ENCODE results near the gene CASP5. TPM values are rescaled to one million over a fixed set of nuclear protein-coding genes. Genes with fewer than 3 reads are reported as not detected.

Gene CASP5
- total and polyA plus RNA-seq, 7 experiments from 2014 or later = 0.45 to 2.9 TPM; not detected in 5

GRCh38 chr11:105024394-105024793 lies 1.4 kb upstream of the CASP5 start:
- POLR2A ChIA-PET = no interaction called here

GRCh38 chr11:105022527-105022926 lies 441 bp downstream of the CASP5 start:
- Histone ChIP-seq H3K27ac (ENCODE audit: low read depth, low read length) (no peak overlapping the region), H3K4me3 (ENCODE audit: low read length) (no peak overlapping the region), H3K9me3 (ENCODE audit: control insufficient read depth in 2 of 3, low read length in 3 of 3) (no peaks in the 10 kb centered on the region), H3K36me3 (ENCODE audit: control insufficient read depth in 2 of 3, insufficient read depth in 3 of 3, low read length in 3 of 3) (peaks cover 0 to 17% (median 16%) of the 10 kb centered on the region in 3 experiments), H3K4me1 (ENCODE audit: control insufficient read depth in 2 of 2, insufficient read depth in 2 of 2, low read length in 2 of 2) (no peaks in the 10 kb centered on the region), H3K27me3 (ENCODE audit: control insufficient read depth in 2 of 2, insufficient read depth in 2 of 2, low read length in 2 of 2) (no peaks in the 10 kb centered on the region)
- ATAC-seq (no peak), DNase-seq (no peak)
- intact Hi-C loops (cut with micrococcal nuclease) = no loop called here
- H3K4me3 Mint-ChIP-seq = no peak overlapping the region
- ChIA-PET CTCF (no interaction called here), POLR2A (interaction anchor here (0.7 kb wide), 1 partner anchor 247 kb away, joined by 3 read pairs; no protein-coding TSS in a partner anchor)
- peak overlapping the region in 4 of 9 donors; percentile 5 to 19 (median 15) for H3K27ac Mint-ChIP-seq
- H3K9me3 Mint-ChIP-seq = peaks cover 0 to 3% (median 0%) of the 10 kb centered on the region in 11 donors
- peaks cover 3 to 29% (median 11%) of the 10 kb centered on the region in 7 donors for H3K4me1 Mint-ChIP-seq
- no peaks in the 10 kb centered on the region for H3K27me3 Mint-ChIP-seq
- peaks cover 9 to 35% (median 21%) of the 10 kb centered on the region in 5 donors for H3K36me3 Mint-ChIP-seq

More at GRCh38 chr11:105024394-105024793, 1.4 kb upstream of the CASP5 start:
- CTCF ChIA-PET = no interaction called here
- intact Hi-C loops (cut with micrococcal nuclease) = no loop called here
- Mint-ChIP-seq H3K4me3 (no peak overlapping the region), H3K36me3 (peaks cover 17 to 51% (median 37%) of the 10 kb centered on the region in 5 donors), H3K27ac (peak overlapping the region in 4 of 9 donors; percentile 13 to 49 (median 22)), H3K4me1 (peaks cover 15 to 45% (median 26%) of the 10 kb centered on the region in 7 donors), H3K9me3 (peaks cover 0 to 3% (median 0%) of the 10 kb centered on the region in 11 donors), H3K27me3 (no peaks in the 10 kb centered on the region)
- Histone ChIP-seq H3K27ac (ENCODE audit: low read depth, low read length) (no peak overlapping the region), H3K9me3 (ENCODE audit: control insufficient read depth in 2 of 3, low read length in 3 of 3) (no peaks in the 10 kb centered on the region), H3K27me3 (ENCODE audit: control insufficient read depth in 2 of 2, insufficient read depth in 2 of 2, low read length in 2 of 2) (no peaks in the 10 kb centered on the region), H3K36me3 (ENCODE audit: control insufficient read depth in 2 of 3, insufficient read depth in 3 of 3, low read length in 3 of 3) (peaks cover 4 to 25% (median 24%) of the 10 kb centered on the region in 3 experiments), H3K4me1 (ENCODE audit: control insufficient read depth in 2 of 2, insufficient read depth in 2 of 2, low read length in 2 of 2) (peaks cover 0 to under 1% of the 10 kb centered on the region in 2 donors), H3K4me3 (ENCODE audit: low read length) (no peak overlapping the region)
- DNase-seq (no peak), ATAC-seq (no peak)

- H3K27ac ChIP-seq (ENCODE audit: low read depth, low read length) = no peak overlapping the region
- Mint-ChIP-seq H3K36me3 (no peaks in the 10 kb centered on the region), H3K9me3 (peaks cover 0 to 2% (median 0%) of the 10 kb centered on the region in 11 donors), H3K27me3 (no peaks in the 10 kb centered on the region), H3K4me3 (no peak overlapping the region), H3K27ac (no peak overlapping the region), H3K4me1 (peaks cover 0 to 3% (median 0%) of the 10 kb centered on the region in 7 donors)
- H3K27me3 ChIP-seq (ENCODE audit: control insufficient read depth in 2 of 2, insufficient read depth in 2 of 2, low read length in 2 of 2) = no peaks in the 10 kb centered on the region
- POLR2A ChIA-PET = no interaction called here
- intact Hi-C loops (cut with micrococcal nuclease) = no loop called here
- H3K4me1 ChIP-seq (ENCODE audit: control insufficient read depth in 2 of 2, insufficient read depth in 2 of 2, low read length in 2 of 2) = no peaks in the 10 kb centered on the region
- H3K4me3 ChIP-seq (ENCODE audit: low read length) = no peak overlapping the region
- DNase-seq (no peak), ATAC-seq (no peak)
- H3K9me3 ChIP-seq (ENCODE audit: control insufficient read depth in 2 of 3, low read length in 3 of 3) = no peaks in the 10 kb centered on the region
- CTCF ChIA-PET = no interaction called here
- H3K36me3 ChIP-seq (ENCODE audit: control insufficient read depth in 2 of 3, insufficient read depth in 3 of 3, low read length in 3 of 3) = no peaks in the 10 kb centered on the region
These were observed 15.5 kb downstream of the CASP5 start for GRCh38 chr11:105007463-105007862.

GRCh38 chr11:105005451-105005845 lies 17.5 kb downstream of the CASP5 start:
- CTCF ChIA-PET = no interaction called here
- Mint-ChIP-seq H3K4me3 (no peak overlapping the region), H3K27me3 (no peaks in the 10 kb centered on the region), H3K9me3 (peaks cover 0 to 2% (median 0%) of the 10 kb centered on the region in 11 donors), H3K36me3 (no peaks in the 10 kb centered on the region), H3K27ac (no peak overlapping the region), H3K4me1 (peaks cover 4 to 7% (median 7%) of the 10 kb centered on the region in 7 donors)
- DNase-seq (no peak), ATAC-seq (no peak)
- no peak overlapping the region for H3K27ac ChIP-seq (ENCODE audit: low read depth, low read length)
- no peaks in the 10 kb centered on the region for H3K9me3 ChIP-seq (ENCODE audit: control insufficient read depth in 2 of 3, low read length in 3 of 3)
- no peak overlapping the region for H3K4me3 ChIP-seq (ENCODE audit: low read length)
- no peaks in the 10 kb centered on the region for H3K27me3 ChIP-seq (ENCODE audit: control insufficient read depth in 2 of 2, insufficient read depth in 2 of 2, low read length in 2 of 2)
- POLR2A ChIA-PET = no interaction called here
- intact Hi-C loops (cut with micrococcal nuclease) = no loop called here
- no peaks in the 10 kb centered on the region for H3K4me1 ChIP-seq (ENCODE audit: control insufficient read depth in 2 of 2, insufficient read depth in 2 of 2, low read length in 2 of 2)
- no peaks in the 10 kb centered on the region for H3K36me3 ChIP-seq (ENCODE audit: control insufficient read depth in 2 of 3, insufficient read depth in 3 of 3, low read length in 3 of 3)

- Mint-ChIP-seq H3K27me3 (no peaks in the 10 kb centered on the region), H3K4me1 (peaks cover 4 to 11% (median 7%) of the 10 kb centered on the region in 7 donors), H3K9me3 (peaks cover 0 to 2% (median 0%) of the 10 kb centered on the region in 11 donors), H3K4me3 (no peak overlapping the region), H3K36me3 (no peaks in the 10 kb centered on the region), H3K27ac (no peak overlapping the region)
- intact Hi-C loops (cut with micrococcal nuclease) = loop anchor here in 1 of 2 donors (5.0 kb wide), 1 partner anchor 57 kb away; no protein-coding TSS in a partner anchor
- ATAC-seq (no peak), DNase-seq (no peak)
- no peaks in the 10 kb centered on the region for H3K4me1 ChIP-seq (ENCODE audit: control insufficient read depth in 2 of 2, insufficient read depth in 2 of 2, low read length in 2 of 2)
- no peaks in the 10 kb centered on the region for H3K27me3 ChIP-seq (ENCODE audit: control insufficient read depth in 2 of 2, insufficient read depth in 2 of 2, low read length in 2 of 2)
- H3K27ac ChIP-seq (ENCODE audit: low read depth, low read length) = no peak overlapping the region
- ChIA-PET CTCF (no interaction called here), POLR2A (no interaction called here)
- no peaks in the 10 kb centered on the region for H3K9me3 ChIP-seq (ENCODE audit: control insufficient read depth in 2 of 3, low read length in 3 of 3)
- no peak overlapping the region for H3K4me3 ChIP-seq (ENCODE audit: low read length)
- no peaks in the 10 kb centered on the region for H3K36me3 ChIP-seq (ENCODE audit: control insufficient read depth in 2 of 3, insufficient read depth in 3 of 3, low read length in 3 of 3)
These were observed 18.9 kb downstream of the CASP5 start for GRCh38 chr11:105004021-105004420.

GRCh38 chr11:105003151-105003550 lies 19.8 kb downstream of the CASP5 start:
- DNase-seq (no peak), ATAC-seq (no peak)
- no peak overlapping the region for H3K27ac ChIP-seq (ENCODE audit: low read depth, low read length)
- Mint-ChIP-seq H3K36me3 (no peaks in the 10 kb centered on the region), H3K27ac (no peak overlapping the region), H3K27me3 (no peaks in the 10 kb centered on the region), H3K4me3 (no peak overlapping the region), H3K9me3 (peaks cover 0 to 2% (median 0%) of the 10 kb centered on the region in 11 donors), H3K4me1 (peaks cover 4 to 11% (median 7%) of the 10 kb centered on the region in 7 donors)
- no peaks in the 10 kb centered on the region for H3K9me3 ChIP-seq (ENCODE audit: control insufficient read depth in 2 of 3, low read length in 3 of 3)
- intact Hi-C loops (cut with micrococcal nuclease) = loop anchor here in 1 of 2 donors (5.0 kb wide), 1 partner anchor 56 kb away; no protein-coding TSS in a partner anchor
- ChIA-PET CTCF (interaction anchor here (0.6 kb wide), 1 partner anchor 208 kb away, joined by 3 read pairs; no protein-coding TSS in a partner anchor), POLR2A (no interaction called here)
- no peaks in the 10 kb centered on the region for H3K4me1 ChIP-seq (ENCODE audit: control insufficient read depth in 2 of 2, insufficient read depth in 2 of 2, low read length in 2 of 2)
- no peaks in the 10 kb centered on the region for H3K27me3 ChIP-seq (ENCODE audit: control insufficient read depth in 2 of 2, insufficient read depth in 2 of 2, low read length in 2 of 2)
- H3K4me3 ChIP-seq (ENCODE audit: low read length) = no peak overlapping the region
- no peaks in the 10 kb centered on the region for H3K36me3 ChIP-seq (ENCODE audit: control insufficient read depth in 2 of 3, insufficient read depth in 3 of 3, low read length in 3 of 3)

GRCh38 chr11:105000797-105001196 lies 22.2 kb downstream of the CASP5 start:
- Histone ChIP-seq H3K27ac (ENCODE audit: low read depth, low read length) (no peak overlapping the region), H3K36me3 (ENCODE audit: control insufficient read depth in 2 of 3, insufficient read depth in 3 of 3, low read length in 3 of 3) (no peaks in the 10 kb centered on the region), H3K4me1 (ENCODE audit: control insufficient read depth in 2 of 2, insufficient read depth in 2 of 2, low read length in 2 of 2) (no peaks in the 10 kb centered on the region), H3K4me3 (ENCODE audit: low read length) (no peak overlapping the region), H3K9me3 (ENCODE audit: control insufficient read depth in 2 of 3, low read length in 3 of 3) (no peaks in the 10 kb centered on the region), H3K27me3 (ENCODE audit: control insufficient read depth in 2 of 2, insufficient read depth in 2 of 2, low read length in 2 of 2) (no peaks in the 10 kb centered on the region)
- Mint-ChIP-seq H3K27ac (peak overlapping the region in 1 of 9 donors; percentile 5), H3K27me3 (no peaks in the 10 kb centered on the region), H3K4me3 (no peak overlapping the region), H3K36me3 (no peaks in the 10 kb centered on the region), H3K4me1 (peaks cover 4 to 11% (median 7%) of the 10 kb centered on the region in 7 donors), H3K9me3 (no peaks in the 10 kb centered on the region)
- POLR2A ChIA-PET = interaction anchor here (1.0 kb wide), 1 partner anchor 32 kb away, joined by 3 read pairs; the partner anchor contains the start of gene CASP4
- DNase-seq (peak in 8 of 9 donors; percentile 14 to 56 (median 47)), ATAC-seq (peak; percentile 85)
- CTCF ChIA-PET = interaction anchor here (0.6 to 1.0 kb wide), 3 partner anchors 130 to 1290 kb away, joined by 3 to 6 read pairs (median 4); no protein-coding TSS in a partner anchor
- intact Hi-C loops (cut with micrococcal nuclease) = loop anchor here (1.0 to 5.0 kb wide), 5 partner anchors 53 to 469 kb away; no protein-coding TSS in a partner anchor

Data from naive thymus-derived CD4-positive, alpha-beta T cell (primary cell).